GM18870 (cell line): Measurements from ENCODE around the gene PLPPR2.
"Not testable (repeated sequence)": the region's sequence is repeated elsewhere in the genome, so short reads cannot be mapped to it uniquely, and the experiment has no call there.

Source experiments
- ATAC-seq: cut with Tn5 transposase; IDR thresholded peaks from one replicate; pipeline ENCODE4 v1.9.1; 2021; ENCODE audit warnings: moderate library complexity; ENCODE audit not compliant: unreplicated experiment

The PLPPR2 gene, protein sequence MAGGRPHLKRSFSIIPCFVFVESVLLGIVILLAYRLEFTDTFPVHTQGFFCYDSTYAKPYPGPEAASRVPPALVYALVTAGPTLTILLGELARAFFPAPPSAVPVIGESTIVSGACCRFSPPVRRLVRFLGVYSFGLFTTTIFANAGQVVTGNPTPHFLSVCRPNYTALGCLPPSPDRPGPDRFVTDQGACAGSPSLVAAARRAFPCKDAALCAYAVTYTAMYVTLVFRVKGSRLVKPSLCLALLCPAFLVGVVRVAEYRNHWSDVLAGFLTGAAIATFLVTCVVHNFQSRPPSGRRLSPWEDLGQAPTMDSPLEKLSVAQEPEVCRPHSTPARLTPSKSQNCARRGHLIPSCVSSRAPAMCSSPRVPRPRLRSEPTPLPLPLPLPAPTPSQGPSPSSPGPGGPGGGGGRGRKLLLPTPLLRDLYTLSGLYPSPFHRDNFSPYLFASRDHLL

DNA sequence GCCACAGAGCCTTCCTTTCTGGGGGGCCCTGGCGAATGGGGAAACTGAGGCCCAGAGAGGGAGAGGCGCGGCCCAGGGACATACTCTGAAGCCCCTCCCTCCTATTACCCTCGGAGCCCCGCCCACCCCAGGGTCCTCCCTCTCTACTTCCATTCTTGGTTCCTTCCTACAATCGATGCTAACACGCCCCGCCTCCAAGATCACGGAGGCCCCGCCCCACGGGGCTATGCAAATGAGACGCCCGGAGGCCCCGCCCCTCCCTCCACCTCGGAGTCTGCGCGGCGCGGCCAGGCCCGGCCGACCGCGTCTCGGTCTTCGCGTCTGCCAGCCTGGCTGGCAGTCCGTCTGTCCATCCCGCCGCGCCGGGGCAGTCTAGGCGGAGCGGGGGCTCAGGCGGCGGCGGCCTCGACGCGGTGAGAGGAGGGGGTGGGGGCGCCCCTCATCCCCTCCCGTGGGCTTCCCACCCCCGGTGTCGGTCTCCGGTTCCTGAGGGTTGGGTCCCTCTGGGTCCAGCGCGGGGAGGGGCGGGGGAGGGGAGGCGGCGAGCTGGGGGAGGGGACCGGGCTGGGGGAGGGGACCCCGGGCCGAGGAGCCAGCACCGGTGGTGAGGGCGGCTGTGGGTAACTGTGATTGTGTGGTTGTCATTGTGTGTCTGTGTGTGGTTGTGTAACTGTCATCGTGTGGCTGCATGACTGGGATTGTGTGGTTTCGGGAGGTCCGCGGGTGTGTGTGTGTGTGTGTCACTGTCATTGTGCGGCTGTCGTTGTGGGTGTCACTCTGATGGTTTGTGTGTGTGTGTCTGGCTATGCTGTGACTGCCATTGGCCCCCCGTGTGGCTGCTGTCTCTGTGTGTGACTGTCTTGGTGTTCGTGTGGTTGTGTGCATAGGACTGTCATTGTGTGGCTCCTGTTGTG is at the start of gene PLPPR2:
PLPPR2 (plus strand) TSS at position 273 of the 914 bp plus-strand sequence. CDS start 2,242 bp downstream, outside the sequence.
- no peak for ATAC-seq

- no peak for ATAC-seq
Measured at GRCh38 chr19:11306337-11306736, 48.9 kb upstream of the PLPPR2 start.

DNA sequence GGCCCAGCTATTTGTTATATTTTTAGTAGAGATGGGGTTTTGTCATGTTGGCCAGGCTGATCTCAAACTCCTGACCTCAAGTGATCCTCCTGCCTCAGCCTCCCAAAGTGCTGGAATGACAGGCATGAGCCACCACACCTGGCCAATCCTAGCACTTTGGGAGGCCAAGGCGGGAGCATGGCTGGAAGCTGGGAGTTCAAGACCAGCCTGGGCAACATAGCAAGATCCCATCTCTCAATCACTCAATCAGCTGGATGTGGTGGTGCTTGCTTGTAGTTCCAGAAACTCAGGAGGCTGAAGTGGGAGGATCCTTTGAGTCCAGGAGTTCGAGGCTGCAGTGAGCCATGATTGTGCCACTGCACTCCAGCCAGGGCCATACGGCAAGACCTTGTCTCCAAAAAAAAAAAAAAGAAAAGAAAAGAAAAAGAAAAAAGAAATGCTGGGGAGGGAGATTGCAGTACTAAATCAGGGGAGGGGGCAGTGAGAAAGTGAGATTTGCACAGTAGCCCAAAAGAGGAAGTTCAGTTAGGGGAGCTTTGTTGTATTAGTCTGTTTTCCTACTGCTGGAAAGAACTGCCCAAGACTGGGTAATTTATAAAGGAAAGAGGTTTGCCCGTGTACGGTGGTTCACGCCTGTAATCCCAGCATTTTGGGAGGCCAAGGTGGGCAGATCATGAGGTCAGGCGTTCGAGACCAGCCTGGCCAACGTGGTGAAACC is 34.8 kb upstream of the PLPPR2 start:
- not testable (repeated sequence) for ATAC-seq

DNA sequence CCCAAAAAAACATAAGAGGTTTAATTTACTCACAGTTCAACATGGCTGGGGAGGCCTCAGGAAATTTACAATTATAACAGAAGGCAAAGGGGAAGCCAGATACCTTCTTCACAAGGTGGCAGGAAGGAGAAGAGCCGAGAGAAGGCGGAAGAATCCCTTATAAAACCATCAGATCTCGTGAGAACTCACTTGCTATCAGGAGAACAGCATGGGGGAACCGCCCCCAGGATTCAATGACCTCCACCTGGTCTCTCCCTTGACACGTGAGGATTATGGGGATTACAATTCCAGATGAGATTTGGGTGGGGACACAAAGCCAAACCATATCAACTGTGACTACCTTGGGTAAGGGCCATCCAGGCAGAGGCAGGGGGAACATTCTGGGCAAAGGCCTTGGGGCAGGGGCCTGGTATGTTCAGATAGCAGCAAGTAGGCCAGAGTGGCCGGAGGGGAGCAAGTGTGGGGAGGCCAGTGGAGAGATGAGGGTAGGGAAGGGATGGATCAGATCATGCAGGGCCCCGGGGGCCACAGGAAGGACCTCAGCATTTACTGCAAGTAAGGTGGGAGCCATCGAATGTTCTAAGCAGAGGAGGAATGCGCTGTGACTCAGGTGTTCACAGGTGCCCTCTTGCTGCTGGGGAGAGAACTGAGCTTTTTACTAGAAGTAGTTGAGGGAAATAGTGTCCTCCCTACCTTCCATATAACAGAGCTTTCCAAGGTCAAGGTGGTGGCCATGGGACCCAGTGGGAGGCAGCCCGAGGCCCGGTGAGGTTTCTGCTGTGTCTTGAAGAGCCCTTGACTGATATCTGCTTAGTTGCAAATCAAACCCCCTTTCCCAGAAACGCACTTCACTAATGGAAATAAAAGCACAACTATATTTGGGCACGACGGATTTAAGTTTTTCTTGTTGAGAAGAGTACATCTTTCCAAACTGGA is 33.8 kb upstream of the PLPPR2 start:
- ATAC-seq, result no peak

DNA sequence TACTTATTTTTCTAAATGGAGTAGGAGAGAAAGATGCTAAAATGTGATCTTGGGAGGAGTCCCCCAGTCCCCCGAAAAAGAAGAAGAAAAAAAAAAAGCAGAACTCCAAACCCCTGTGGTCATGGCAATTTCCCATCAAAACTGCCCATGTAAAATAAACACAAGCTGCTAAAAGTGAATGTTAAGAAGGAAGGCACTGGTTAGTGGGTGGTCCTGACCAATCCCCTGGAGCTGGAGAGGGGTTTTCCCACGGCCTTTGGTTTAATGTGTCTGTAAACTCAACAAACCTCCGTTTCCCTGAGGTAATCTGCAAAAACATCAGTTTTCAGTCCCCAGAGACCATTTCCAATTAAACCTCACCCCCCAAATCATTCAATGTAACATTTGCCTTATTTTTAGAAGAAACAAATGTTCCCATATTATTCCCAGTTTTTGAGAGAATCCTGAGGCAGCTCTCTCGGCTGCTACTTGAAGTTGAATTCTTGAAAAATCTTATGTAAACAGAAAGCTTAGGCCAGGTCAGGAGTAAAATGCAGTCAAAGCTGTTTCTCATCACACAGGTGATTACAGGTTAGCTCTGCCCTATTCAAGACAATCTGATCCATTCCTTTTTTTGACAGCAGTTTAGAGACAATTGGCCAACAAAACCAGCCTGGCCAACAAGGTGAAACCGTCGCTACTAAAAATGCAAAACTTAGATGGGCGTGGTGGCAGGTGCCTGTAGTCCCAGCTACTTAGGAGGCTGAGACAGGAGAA is 32.8 kb upstream of the PLPPR2 start:
- no peak for ATAC-seq

DNA sequence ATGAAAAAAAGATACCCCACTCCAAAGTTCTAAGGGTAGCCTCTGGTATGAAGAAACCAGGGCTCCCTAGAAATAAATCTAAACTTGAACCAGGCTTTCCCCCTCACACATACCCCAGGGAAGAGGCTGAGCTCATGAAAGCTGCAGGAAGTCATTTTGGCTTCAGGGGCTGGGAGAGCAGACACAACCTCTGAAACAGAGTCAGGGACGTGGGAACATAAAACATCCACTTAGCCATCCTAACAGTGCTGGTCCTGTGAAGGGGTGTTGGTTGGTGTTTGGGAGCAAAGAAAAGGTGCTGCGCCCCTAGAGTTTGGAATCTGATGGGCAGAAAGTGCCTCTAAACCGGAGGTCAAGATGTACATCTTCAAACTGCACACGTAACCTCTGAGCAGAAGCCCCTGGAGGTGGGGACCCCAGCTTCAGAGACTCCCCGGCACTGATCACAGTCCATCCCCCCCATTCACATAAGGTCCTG is 31.6 kb upstream of the PLPPR2 start:
- no peak for ATAC-seq

DNA sequence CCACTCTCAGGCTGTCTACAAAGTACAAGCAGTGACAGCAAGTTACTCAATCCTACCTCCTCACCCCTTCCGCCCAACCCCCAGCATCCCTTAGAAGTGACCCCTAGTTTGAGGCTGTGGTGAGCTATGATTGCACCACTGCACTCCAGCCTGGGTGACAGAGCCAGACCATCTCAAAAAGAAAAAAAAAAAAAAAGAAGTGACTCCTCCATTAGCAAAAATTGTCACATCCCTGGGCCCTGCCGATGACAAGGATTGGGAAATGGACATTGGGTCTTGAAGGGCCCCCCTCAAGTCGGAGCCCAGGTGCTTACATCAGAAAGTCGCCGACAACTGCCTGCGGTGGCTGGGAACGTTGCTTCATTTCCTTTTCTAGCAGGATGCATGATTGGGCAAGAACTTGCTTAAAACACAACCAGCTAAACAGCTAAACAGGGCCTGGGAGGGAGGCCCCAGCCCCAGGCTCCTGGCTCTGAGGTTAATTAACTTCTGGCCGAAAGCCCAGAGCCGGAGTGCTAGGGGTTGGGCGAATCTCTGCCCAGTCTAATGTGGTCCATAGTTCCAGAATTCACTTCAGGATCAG is 31.1 kb upstream of the PLPPR2 start:
- ATAC-seq, result no peak

DNA sequence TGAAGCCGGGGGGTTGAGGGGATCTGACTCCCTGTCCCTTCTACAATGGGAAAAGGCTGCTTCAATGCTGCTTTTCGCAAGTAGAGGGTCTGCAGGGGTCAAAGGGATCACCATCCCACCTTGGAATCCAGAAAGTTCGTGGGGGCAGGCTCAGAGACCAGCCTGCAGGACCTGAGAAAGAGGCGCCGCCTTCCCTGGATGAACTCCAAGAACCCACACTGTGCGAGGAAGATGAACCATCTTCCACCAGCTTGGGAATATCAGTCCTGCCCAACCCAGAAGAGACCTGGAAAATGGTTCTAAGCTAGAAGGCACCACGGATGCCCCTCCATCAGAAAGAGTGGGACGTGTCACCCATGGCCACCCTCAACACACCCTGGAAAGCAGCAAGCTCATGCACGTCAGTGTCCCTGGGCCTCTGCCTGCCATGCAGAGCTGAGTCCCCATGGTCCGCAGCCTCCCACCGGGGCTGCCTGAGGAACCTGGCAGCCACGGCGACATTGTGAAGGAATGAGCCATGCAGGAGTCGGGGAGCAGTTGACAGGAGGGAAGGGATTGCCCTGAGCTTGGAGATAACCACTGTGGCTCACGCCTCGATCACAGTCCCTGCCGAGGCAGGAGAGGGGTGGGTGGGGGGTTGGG is 30.4 kb upstream of the PLPPR2 start:
- no peak for ATAC-seq

DNA sequence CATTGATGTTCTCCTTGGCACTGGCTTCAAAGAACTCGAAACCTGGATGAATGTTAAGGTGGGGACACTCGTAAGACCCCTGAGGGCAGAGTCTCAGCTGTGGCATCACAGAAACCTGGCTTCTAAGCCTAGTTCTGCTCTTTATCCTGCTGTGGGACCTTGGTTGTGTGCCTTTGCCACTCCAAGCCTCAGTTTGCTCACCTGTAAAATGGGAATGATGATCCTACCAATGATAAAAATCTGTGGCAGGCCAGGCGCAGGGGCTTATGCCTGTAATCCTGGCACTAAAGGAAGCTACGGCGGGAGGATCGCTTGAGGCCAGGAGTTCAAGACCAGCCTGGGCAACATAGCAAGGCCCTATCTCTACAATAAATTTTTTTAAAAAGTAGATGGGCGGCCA is 29.7 kb upstream of the PLPPR2 start:
- ATAC-seq, result no peak

DNA sequence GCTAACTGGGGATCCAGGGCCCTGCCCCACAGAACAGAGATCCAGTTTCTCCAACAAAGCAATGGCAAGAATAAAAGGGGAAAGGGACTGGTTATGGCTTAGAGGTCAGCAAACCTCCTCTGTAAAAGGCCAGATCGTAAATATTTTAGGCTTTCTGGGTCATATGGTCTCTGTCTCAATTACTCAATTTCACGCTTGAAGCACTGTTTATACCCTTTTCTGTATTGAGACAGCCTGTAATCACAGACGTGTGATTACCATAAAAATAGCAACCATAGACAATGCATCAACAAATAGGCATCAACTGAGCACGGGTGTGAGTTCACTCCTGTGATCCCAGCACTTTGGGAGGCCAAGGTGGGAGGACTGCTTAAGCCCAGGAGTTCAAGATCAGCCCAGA is 25.1 kb upstream of the PLPPR2 start:
- no peak for ATAC-seq

DNA sequence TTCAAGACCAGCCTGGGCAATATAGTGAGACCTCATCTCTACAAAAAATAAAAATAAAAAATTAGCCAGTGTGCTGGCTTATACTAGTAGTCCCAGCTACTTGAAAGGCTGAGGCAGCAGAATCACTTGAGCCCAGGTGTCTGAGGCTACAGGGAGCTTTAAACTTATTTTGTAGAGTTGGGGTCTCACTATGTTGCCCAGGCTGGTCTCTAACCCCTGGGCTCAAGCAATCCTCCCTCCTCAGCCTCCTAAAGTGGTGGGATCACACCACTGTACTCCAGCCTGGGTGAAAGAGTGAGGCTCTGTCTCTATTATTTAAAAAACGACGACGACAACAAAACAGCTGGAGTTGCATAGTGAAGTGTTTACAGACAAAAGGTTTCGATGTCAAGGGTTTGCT is 23.7 kb upstream of the PLPPR2 start:
- no peak for ATAC-seq

DNA sequence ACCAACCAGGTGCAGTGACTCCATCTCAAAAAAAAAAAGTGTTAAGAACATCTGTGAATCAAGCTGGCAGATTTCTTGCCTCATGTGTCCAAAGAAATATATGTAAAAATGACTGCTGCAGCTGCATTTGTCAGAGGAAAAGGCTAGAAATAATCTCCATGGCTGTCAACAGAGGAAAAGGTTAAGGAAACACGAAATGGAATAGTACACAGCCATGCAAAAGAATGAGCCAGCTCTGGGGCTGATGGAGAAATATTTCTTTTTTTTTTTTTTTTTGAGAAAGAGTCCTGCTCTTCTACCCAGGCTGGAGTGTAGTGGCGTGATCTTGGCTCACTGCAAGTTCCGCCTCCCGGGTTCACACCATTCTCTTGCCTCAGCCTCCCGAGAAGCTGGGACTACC is 22.4 kb upstream of the PLPPR2 start:
- no peak for ATAC-seq

DNA sequence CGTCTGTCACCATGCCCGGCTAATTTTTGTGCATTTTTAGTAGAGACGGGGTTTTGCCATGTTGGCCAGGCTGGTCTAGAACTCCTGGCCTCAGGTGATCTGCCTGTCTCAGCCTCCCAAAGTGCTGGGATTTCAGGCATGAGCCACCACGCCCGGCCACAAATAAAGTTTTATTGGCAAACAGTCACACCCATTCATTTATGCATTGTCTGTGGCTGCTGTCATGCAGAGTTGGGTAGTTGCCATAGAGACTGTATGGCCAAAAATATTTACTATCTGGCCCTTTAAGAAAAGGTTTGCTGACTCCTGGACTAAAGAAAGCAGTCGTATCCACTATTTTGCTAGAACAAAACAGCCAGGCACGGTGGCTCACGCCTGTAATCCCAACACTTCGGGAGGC is 21.4 kb upstream of the PLPPR2 start:
- not testable (repeated sequence) for ATAC-seq

DNA sequence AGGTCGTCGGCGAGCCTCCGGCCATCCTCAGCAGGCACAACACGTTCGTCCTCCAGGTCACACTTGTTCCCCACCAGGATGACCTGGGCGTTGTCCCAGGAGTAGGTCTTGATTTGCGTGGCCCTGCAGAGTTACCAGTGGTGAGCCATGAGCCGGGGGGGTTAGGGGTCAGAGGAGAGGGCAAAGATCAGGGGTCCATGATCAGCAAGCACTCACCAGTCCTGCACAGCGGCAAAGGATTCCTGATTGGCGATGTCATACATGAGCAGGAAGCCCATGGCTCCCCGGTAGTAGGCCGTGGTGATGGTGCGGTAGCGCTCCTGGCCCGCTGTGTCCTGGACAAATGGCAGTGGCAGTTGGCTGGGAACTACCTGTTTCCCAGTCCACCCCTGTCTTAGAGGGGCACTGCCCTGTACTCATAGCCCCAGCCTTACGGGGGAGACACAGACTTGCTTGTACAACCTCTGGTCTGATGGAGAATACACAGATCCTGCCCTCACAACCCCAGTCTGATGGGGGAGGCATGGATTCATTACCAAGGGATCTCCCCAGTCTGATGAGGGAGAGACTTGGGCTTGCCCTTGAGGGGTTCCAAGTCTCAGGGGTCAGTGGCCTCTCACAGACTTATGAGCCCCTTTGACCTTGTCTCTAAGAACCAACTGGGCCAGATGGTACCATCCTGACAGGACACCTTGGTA is 19.6 kb upstream of the PLPPR2 start:
- no peak for ATAC-seq

- ATAC-seq, result no peak
Measured at GRCh38 chr19:11337080-11337479, 18.2 kb upstream of the PLPPR2 start.

- no peak for ATAC-seq
Measured at GRCh38 chr19:11338121-11338520, 17.1 kb upstream of the PLPPR2 start.

DNA sequence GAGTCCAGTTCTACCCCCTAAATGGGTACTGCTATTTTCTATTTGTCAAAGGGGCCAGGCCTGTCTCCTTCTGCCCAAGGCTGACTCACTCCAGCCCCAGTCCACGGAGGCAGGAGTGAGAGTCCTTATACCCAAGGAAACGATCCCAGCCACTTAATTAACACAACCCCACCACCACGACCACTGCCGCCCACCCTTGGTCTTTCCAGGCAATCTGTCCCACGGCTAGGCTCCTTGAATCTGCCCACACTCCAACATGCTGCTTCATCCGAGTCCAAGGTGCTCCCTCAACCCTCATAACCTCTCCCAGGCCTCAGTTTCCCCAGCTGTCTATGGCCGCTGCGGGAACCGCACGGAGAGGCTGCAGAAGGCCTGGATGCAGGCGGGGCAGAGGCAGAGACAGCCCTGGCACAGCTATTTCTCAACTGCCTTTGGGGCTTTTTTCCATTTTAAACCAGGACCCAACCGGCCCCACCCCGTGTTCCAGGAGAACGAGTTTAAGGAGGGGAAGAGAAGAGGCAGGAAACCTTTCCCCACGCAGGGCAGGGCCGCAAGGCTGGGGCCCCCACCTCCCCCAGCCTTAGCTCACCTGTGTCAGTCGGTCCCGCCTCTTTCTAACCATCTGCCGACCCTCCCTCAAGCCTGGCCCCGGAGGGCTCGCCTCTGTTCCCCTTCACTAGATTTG is 16.5 kb upstream of the PLPPR2 start:
- ATAC-seq, result no peak
